Measurements from ENCODE around the gene ECHDC1.

The ECHDC1 gene

DNA sequence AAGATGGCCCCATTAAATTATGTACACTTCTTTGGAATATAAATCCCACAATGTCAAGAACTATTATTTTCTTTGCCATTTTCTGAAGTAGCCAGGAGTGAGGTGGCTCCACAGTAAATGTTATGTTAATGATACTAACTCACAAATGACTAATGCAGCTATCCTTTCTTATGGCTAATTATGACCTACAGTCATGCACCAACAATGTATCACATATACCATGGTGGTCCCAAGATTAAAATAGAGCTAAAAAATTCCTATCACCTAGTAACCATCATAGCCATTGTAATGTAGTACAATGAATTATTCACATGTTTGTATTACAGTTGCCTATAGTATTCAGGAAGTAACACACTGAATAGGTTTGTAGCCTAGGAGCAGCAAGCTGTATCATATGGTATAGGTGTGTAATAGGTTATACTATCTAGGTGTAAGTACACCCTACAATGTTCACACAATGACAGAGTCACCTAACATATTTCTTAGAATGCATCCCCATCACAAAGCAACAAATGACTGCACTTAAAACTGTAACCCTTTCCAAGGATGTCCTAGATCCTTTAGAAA is 15.3 kb downstream of the ECHDC1 start:
- H3K4me3 ChIP-seq (ENCODE audit: low read depth, low read length): no peak overlapping the region
- TF ChIP-seq, protein P1, sequence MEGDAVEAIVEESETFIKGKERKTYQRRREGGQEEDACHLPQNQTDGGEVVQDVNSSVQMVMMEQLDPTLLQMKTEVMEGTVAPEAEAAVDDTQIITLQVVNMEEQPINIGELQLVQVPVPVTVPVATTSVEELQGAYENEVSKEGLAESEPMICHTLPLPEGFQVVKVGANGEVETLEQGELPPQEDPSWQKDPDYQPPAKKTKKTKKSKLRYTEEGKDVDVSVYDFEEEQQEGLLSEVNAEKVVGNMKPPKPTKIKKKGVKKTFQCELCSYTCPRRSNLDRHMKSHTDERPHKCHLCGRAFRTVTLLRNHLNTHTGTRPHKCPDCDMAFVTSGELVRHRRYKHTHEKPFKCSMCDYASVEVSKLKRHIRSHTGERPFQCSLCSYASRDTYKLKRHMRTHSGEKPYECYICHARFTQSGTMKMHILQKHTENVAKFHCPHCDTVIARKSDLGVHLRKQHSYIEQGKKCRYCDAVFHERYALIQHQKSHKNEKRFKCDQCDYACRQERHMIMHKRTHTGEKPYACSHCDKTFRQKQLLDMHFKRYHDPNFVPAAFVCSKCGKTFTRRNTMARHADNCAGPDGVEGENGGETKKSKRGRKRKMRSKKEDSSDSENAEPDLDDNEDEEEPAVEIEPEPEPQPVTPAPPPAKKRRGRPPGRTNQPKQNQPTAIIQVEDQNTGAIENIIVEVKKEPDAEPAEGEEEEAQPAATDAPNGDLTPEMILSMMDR (IDR thresholded peaks at IDR 0.05; ENCODE audit: low read depth, low read length): no peak
- peak; percentile 60 for DNase-seq (ENCODE audit: low read depth, low spot score)
- in situ Hi-C loops (cut with HindIII; ENCODE audit: low sequenced_read_pairs): no loop called here

DNA sequence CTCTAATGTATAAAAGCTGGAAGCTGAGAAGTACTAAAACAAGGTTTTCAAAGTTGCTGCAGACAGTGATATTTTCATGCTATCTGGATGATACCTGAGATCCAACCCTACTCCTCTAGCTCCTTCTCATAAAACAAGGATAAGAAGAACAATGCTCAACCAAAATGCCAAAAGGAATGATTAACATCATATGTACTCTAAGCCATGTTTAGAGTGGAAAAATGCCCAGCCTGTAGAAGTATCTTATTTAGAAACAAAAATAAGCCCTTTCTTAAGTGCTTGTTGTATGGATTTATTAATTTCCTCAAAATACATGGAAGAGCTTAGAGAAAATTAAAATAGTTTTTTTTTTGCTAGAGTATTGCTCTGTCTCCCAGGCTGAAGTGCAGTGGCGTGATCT is 23.7 kb downstream of the ECHDC1 start:
- in situ Hi-C loops (cut with HindIII; ENCODE audit: low sequenced_read_pairs): no loop called here
- DNase-seq (ENCODE audit: low read depth, low spot score): no peak
- H3K4me3 ChIP-seq (ENCODE audit: low read depth, low read length): no peak overlapping the region
- TF ChIP-seq, protein P1 (IDR thresholded peaks at IDR 0.05; ENCODE audit: low read depth, low read length): no peak

DNA sequence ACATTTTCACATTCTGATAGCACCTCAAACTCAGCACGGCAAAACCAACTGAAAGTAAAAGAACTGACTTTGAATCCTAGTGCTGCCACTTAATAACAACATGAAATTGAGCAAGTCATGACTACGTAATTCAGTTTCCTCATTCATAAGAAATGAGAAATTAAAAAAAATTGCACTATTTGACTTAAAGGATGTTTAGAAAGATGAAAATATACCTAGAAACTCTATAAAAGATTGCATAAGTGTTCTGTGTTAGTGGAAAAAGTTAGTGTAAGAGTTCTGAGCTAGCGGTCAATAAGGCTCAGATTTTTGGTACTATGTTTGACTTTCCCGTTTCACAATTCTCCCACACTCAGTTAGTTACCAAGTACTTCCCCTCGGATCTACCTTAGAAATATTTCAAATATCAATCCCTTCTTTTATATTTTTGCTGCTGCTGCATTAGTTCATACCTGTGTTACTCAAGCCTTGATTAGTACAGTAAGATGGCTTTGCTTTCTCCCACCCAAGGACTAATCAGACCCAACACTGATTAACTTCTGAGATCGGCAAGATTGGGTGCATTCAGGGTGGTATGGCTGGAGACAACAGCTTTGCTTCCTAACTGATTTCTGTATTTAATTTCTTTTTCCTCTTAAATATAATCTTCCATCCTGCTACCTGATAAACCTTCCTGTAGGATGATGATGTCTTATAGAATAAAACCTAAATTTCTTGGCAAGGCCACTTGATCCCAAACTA is 25.9 kb downstream of the ECHDC1 start:
- TF ChIP-seq, protein P1 (IDR thresholded peaks at IDR 0.05; ENCODE audit: low read depth, low read length): no peak
- no peak for DNase-seq (ENCODE audit: low read depth, low spot score)
- in situ Hi-C loops (cut with HindIII; ENCODE audit: low sequenced_read_pairs): no loop called here
- H3K4me3 ChIP-seq (ENCODE audit: low read depth, low read length): no peak overlapping the region

DNA sequence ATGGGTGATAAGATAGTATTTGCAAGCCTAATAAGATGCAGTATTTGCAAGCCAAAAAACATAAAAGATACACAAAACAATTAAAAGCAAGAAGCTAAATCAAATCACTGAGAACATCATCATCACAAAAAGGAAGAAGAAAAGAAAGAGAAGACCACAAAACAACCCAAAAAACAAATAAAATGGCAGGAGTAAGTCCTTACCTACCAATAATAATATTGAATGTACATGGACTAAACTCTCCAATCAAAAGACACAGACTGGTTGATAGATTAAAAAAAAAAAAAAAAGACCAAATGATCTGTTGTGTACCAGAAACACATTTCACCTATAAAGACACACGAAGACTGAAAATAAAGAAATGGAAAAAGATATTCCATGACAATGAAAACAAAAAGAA is 37.7 kb downstream of the ECHDC1 start:
- no peak overlapping the region for H3K4me3 ChIP-seq (ENCODE audit: low read depth, low read length)
- in situ Hi-C loops (cut with HindIII; ENCODE audit: low sequenced_read_pairs): no loop called here
- DNase-seq (ENCODE audit: low read depth, low spot score): no peak
- TF ChIP-seq, protein P1 (IDR thresholded peaks at IDR 0.05; ENCODE audit: low read depth, low read length): no peak

DNA sequence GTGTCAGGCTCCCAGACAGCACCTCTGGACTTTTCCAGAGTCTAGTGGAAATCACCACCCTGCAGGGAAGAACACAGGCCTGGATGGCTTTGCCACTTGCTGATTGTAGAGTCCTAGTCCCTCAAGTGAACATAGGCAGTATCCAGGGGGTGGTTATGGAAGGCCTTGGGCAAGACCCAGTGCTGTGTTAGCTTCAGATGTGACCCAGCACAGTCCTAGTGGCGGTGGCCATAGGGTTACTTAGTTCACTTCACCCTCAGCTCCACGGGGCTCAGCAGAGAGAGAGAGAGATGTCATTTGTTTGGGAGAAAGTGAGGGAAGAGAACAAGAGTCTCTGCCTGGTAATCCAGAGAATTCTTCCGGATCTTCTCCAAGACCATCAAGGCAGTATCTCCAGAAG is 39.5 kb downstream of the ECHDC1 start:
- in situ Hi-C loops (cut with HindIII; ENCODE audit: low sequenced_read_pairs): no loop called here
- no peak overlapping the region for H3K4me3 ChIP-seq (ENCODE audit: low read depth, low read length)
- TF ChIP-seq, protein P1 (IDR thresholded peaks at IDR 0.05; ENCODE audit: low read depth, low read length): no peak
- DNase-seq (ENCODE audit: low read depth, low spot score): no peak

DNA sequence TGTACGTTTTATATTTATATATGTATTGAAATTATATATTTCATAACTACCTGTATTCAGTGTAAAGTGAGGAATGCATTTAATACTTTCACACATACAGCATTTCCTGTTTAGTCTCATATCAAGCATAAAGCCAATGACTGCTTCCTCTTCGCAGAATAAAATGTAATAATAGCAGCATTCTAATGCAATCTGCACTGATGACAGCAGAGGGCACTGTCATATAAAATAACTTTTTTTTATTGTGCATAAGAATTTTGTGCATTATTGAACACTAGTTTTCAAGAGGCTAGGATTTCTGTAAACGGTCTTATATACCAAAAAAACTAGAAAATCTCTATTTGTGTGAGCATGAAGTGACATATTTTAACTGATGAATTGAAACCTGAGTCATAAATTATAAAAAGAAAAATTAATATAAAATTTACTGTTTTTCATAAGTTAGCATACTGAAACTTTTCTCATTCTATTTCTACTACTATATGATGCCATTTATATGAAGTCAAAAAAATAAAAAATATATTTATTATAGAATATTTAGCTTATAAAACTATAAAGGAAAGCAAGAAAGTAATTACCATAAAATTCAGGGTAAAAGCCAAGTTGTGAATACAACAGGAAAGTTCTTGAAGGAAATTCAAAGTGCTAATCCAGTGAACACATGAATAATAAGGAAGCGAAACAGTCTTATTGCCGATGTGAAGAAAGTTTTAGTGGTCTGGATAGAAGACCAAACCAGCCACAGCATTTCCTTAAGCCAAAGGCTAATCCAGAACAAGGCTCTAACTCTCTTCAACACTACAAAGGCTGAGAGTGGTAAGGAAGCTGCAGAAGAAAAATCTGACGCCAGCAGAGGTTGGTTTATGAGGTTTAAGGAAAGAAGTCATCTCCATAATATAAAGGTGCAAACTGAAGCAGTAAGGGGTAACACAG is 40.4 kb downstream of the ECHDC1 start:
- DNase-seq (ENCODE audit: low read depth, low spot score): peak; percentile 65
- in situ Hi-C loops (cut with HindIII; ENCODE audit: low sequenced_read_pairs): no loop called here
- TF ChIP-seq, protein P1 (IDR thresholded peaks at IDR 0.05; ENCODE audit: low read depth, low read length): peak; percentile 63
- no peak overlapping the region for H3K4me3 ChIP-seq (ENCODE audit: low read depth, low read length)
